ENCODE results near the gene PRH1. TPM values are rescaled to one million over a fixed set of nuclear protein-coding genes. Genes with fewer than 3 reads are reported as not detected.

Gene PRH1
- total and polyA plus RNA-seq, 2 of the 8 experiments (the other 6 are each of a cell fraction or from before 2014, with no cell fraction given), result 4.5 to 6.5 TPM

Small RNA genes within 50 kb of the gene (small RNA-seq; reads per million reads assigned to genes)
- gene PRR4 (ENCODE audit: insufficient read depth), result not detected

Other genes with a start within 250 kb of the PRH1 start
- 1.1 and 1.6 TPM in 2 replicates for gene STYK1, start 210.2 kb downstream of the PRH1 start, total RNA-seq (2021; fragmentation: NEBNext Ultra II Directional; extraction: Animal tissue kit (Norgen Biotek cat#: 25700))
- gene STYK1, start 210.2 kb downstream of the PRH1 start, polyA plus RNA-seq (2011; rRNA removed), result 0.38 and 0.61 TPM in 2 replicates
- 480 and 495 TPM in 2 replicates for gene YBX3, start 160.9 kb downstream of the PRH1 start, total RNA-seq (2021; fragmentation: NEBNext Ultra II Directional; extraction: Animal tissue kit (Norgen Biotek cat#: 25700))
- 83.1 and 155 TPM in 2 replicates for gene YBX3, start 160.9 kb downstream of the PRH1 start, polyA plus RNA-seq (2011; rRNA removed)
- not detected in 2 replicates for gene TAS2R7, start 81.6 kb downstream of the PRH1 start, total RNA-seq (2021; fragmentation: NEBNext Ultra II Directional; extraction: Animal tissue kit (Norgen Biotek cat#: 25700))
- gene TAS2R7, start 81.6 kb downstream of the PRH1 start, polyA plus RNA-seq (2011; rRNA removed), result not detected in 2 replicates
- not detected in 2 replicates for gene TAS2R8, start 77.0 kb downstream of the PRH1 start, total RNA-seq (2021; fragmentation: NEBNext Ultra II Directional; extraction: Animal tissue kit (Norgen Biotek cat#: 25700))
- not detected in 2 replicates for gene TAS2R8, start 77.0 kb downstream of the PRH1 start, polyA plus RNA-seq (2011; rRNA removed)
- gene TAS2R9, start 74.1 kb downstream of the PRH1 start, total RNA-seq (2021; fragmentation: NEBNext Ultra II Directional; extraction: Animal tissue kit (Norgen Biotek cat#: 25700)), result not detected in 2 replicates
- gene TAS2R9, start 74.1 kb downstream of the PRH1 start, polyA plus RNA-seq (2011; rRNA removed), result not detected in 2 replicates
- gene TAS2R10, start 57.9 kb downstream of the PRH1 start, total RNA-seq (2021; fragmentation: NEBNext Ultra II Directional; extraction: Animal tissue kit (Norgen Biotek cat#: 25700)), result not detected in 2 replicates
- 0.08 and 0.14 TPM in 2 replicates for gene TAS2R10, start 57.9 kb downstream of the PRH1 start, polyA plus RNA-seq (2011; rRNA removed)
- 2.0 TPM in 1 of 2 replicates, not detected in the other for gene PRR4, start 34.8 kb downstream of the PRH1 start, total RNA-seq (2021; fragmentation: NEBNext Ultra II Directional; extraction: Animal tissue kit (Norgen Biotek cat#: 25700))
- gene PRR4, start 34.8 kb downstream of the PRH1 start, polyA plus RNA-seq (2011; rRNA removed), result 1.9 and 11.2 TPM in 2 replicates
- gene TAS2R13, start 25.3 kb upstream of the PRH1 start, total RNA-seq (2021; fragmentation: NEBNext Ultra II Directional; extraction: Animal tissue kit (Norgen Biotek cat#: 25700)), result 0.17 TPM in 1 of 2 replicates, not detected in the other
- 0.09 TPM in 1 of 2 replicates, not detected in the other for gene TAS2R13, start 25.3 kb upstream of the PRH1 start, polyA plus RNA-seq (2011; rRNA removed)
- gene PRH2, start 45.0 kb upstream of the PRH1 start, total RNA-seq (2021; fragmentation: NEBNext Ultra II Directional; extraction: Animal tissue kit (Norgen Biotek cat#: 25700)), result not detected in 2 replicates
- 0.16 TPM in 1 of 2 replicates, not detected in the other for gene PRH2, start 45.0 kb upstream of the PRH1 start, polyA plus RNA-seq (2011; rRNA removed)
- gene TAS2R14, start 55.0 kb upstream of the PRH1 start, total RNA-seq (2021; fragmentation: NEBNext Ultra II Directional; extraction: Animal tissue kit (Norgen Biotek cat#: 25700)), result 0.78 and 0.80 TPM in 2 replicates
- gene TAS2R14, start 55.0 kb upstream of the PRH1 start, polyA plus RNA-seq (2011; rRNA removed), result 0.67 and 1.1 TPM in 2 replicates
- 0.33 and 0.50 TPM in 2 replicates for gene TAS2R50, start 102.7 kb upstream of the PRH1 start, total RNA-seq (2021; fragmentation: NEBNext Ultra II Directional; extraction: Animal tissue kit (Norgen Biotek cat#: 25700))
- 0.11 TPM in 1 of 2 replicates, not detected in the other for gene TAS2R50, start 102.7 kb upstream of the PRH1 start, polyA plus RNA-seq (2011; rRNA removed)
- 0.54 and 0.71 TPM in 2 replicates for gene TAS2R20, start 114.0 kb upstream of the PRH1 start, total RNA-seq (2021; fragmentation: NEBNext Ultra II Directional; extraction: Animal tissue kit (Norgen Biotek cat#: 25700))
- 0.17 and 0.57 TPM in 2 replicates for gene TAS2R20, start 114.0 kb upstream of the PRH1 start, polyA plus RNA-seq (2011; rRNA removed)
- 0.99 and 1.1 TPM in 2 replicates for gene TAS2R19, start 138.4 kb upstream of the PRH1 start, total RNA-seq (2021; fragmentation: NEBNext Ultra II Directional; extraction: Animal tissue kit (Norgen Biotek cat#: 25700))
- 0.35 and 0.97 TPM in 2 replicates for gene TAS2R19, start 138.4 kb upstream of the PRH1 start, polyA plus RNA-seq (2011; rRNA removed)
- gene TAS2R31, start 147.2 kb upstream of the PRH1 start, total RNA-seq (2021; fragmentation: NEBNext Ultra II Directional; extraction: Animal tissue kit (Norgen Biotek cat#: 25700)), result 1.4 and 1.5 TPM in 2 replicates
- gene TAS2R31, start 147.2 kb upstream of the PRH1 start, polyA plus RNA-seq (2011; rRNA removed), result 0.13 and 0.24 TPM in 2 replicates
- gene TAS2R46, start 178.0 kb upstream of the PRH1 start, total RNA-seq (2021; fragmentation: NEBNext Ultra II Directional; extraction: Animal tissue kit (Norgen Biotek cat#: 25700)), result 0.48 TPM in 1 of 2 replicates, not detected in the other
- gene TAS2R46, start 178.0 kb upstream of the PRH1 start, polyA plus RNA-seq (2011; rRNA removed), result 0.14 TPM in 2 replicates
- not detected in 2 replicates for gene TAS2R43, start 208.1 kb upstream of the PRH1 start, total RNA-seq (2021; fragmentation: NEBNext Ultra II Directional; extraction: Animal tissue kit (Norgen Biotek cat#: 25700))
- gene TAS2R43, start 208.1 kb upstream of the PRH1 start, polyA plus RNA-seq (2011; rRNA removed), result 0.06 and 0.18 TPM in 2 replicates

Measured in H1 (cell line).